ENCODE data around the gene GPR83. TPM values are rescaled to one million over a fixed set of nuclear protein-coding genes. Genes with fewer than 3 reads are reported as not detected.

GPR83 gene
- total and polyA plus RNA-seq, 2 of the 4 experiments (the other 2 are of a cell fraction) = under 0.01 to 0.07 TPM

DNA sequence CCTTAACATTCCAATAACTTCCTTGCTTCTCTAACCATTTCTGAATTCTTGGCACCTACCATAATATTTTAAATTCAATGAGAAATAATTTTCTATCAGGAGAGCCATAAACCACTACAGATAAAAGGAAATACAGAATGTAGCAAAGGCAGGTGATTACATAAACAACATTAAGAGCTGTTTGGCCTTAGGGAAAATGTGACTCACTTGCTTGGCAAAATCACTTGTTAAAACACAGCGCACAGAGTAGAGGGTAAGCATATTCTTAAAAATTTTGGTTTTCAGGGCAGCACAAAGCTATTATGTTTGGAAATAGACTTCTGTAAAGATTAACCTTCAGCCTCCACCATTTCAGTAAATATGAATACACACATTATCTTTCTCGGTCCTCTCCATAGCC, 70.4 kb downstream of the GPR83 start:
- no peak overlapping the region for H3K4me2 ChIP-seq (ENCODE audit: low read depth, low read length)
- ATAC-seq (ENCODE audit: low read depth) = no peak
- no peak overlapping the region for H3K9ac ChIP-seq (ENCODE audit: low read depth, low read length)
- H2BK5ac ChIP-seq (ENCODE audit: low read depth, low read length, poor library complexity, severe bottlenecking) = no peak overlapping the region
- H2AK5ac ChIP-seq (ENCODE audit: low read depth, low read length) = no peak overlapping the region
- no peaks in the 10 kb centered on the region for H4K20me1 ChIP-seq (ENCODE audit: insufficient read depth, low read length)
- no peak overlapping the region for H4K5ac ChIP-seq (ENCODE audit: low read depth, low read length)
- dilution Hi-C loops (cut with HindIII; ENCODE audit: low sequenced_read_pairs, unreplicated experiment) = no loop called here
- no peak for DNase-seq
- no peaks in the 10 kb centered on the region for H3K9me3 ChIP-seq (ENCODE audit: control insufficient read depth, insufficient read depth, low read length)
- no peak overlapping the region for H2BK120ac ChIP-seq (ENCODE audit: low read depth, low read length)
- H3K27ac ChIP-seq (ENCODE audit: insufficient read depth, low read length) = no peak overlapping the region
- no peak overlapping the region for H3K4ac ChIP-seq (ENCODE audit: low read depth, low read length)
- H3K23ac ChIP-seq (ENCODE audit: low read depth, low read length) = no peak overlapping the region
- no peak overlapping the region for H2BK20ac ChIP-seq (ENCODE audit: low read depth, low read length)
- H3K9me1 ChIP-seq (ENCODE audit: insufficient read depth, low read length) = no peaks in the 10 kb centered on the region
- no peaks in the 10 kb centered on the region for H3K36me3 ChIP-seq (ENCODE audit: control insufficient read depth, insufficient read depth, low read length)
- WGBS, 2 experiments (ENCODE audit: extremely low coverage in 2 of 2, insufficient read length in 1 of 2) = no CpG with 5 or more reads among the region's 2 CpGs
- H3K56ac ChIP-seq (ENCODE audit: extremely low read depth, insufficient read depth, low read length) = no peak overlapping the region
- H2AK9ac ChIP-seq (replicated peaks; ENCODE audit: low read depth, low read length, poor library complexity) = no peak overlapping the region
- peaks cover 3% of the 10 kb centered on the region for H3K27me3 ChIP-seq (ENCODE audit: control insufficient read depth, insufficient read depth, low read length)
- intact Hi-C loops (cut with micrococcal nuclease) = no loop called here
- BruUV-seq (replicated peaks) = no TSS peak
- no peak overlapping the region for H2BK15ac ChIP-seq (ENCODE audit: low read depth, low read length)
- H3K79me1 ChIP-seq (ENCODE audit: low read depth in 1 of 2, low read length in 2 of 2) = no peaks in the 10 kb centered on the region
- TF ChIP-seq MAZ (IDR thresholded peaks at IDR 0.05; ENCODE audit: borderline replicate concordance, low read depth, low read length) = no peak
- no peak for TF ChIP-seq BHLHE40 (IDR thresholded peaks at IDR 0.05; ENCODE audit: low read depth, low read length)
- TF ChIP-seq, protein P1, sequence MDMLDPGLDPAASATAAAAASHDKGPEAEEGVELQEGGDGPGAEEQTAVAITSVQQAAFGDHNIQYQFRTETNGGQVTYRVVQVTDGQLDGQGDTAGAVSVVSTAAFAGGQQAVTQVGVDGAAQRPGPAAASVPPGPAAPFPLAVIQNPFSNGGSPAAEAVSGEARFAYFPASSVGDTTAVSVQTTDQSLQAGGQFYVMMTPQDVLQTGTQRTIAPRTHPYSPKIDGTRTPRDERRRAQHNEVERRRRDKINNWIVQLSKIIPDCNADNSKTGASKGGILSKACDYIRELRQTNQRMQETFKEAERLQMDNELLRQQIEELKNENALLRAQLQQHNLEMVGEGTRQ (IDR thresholded peaks at IDR 0.05; ENCODE audit: low read depth, low read length) = no peak
- no peak for TF ChIP-seq MXI1 (IDR thresholded peaks at IDR 0.05; ENCODE audit: borderline replicate concordance, low read depth, low read length)
- TF ChIP-seq, protein P2, sequence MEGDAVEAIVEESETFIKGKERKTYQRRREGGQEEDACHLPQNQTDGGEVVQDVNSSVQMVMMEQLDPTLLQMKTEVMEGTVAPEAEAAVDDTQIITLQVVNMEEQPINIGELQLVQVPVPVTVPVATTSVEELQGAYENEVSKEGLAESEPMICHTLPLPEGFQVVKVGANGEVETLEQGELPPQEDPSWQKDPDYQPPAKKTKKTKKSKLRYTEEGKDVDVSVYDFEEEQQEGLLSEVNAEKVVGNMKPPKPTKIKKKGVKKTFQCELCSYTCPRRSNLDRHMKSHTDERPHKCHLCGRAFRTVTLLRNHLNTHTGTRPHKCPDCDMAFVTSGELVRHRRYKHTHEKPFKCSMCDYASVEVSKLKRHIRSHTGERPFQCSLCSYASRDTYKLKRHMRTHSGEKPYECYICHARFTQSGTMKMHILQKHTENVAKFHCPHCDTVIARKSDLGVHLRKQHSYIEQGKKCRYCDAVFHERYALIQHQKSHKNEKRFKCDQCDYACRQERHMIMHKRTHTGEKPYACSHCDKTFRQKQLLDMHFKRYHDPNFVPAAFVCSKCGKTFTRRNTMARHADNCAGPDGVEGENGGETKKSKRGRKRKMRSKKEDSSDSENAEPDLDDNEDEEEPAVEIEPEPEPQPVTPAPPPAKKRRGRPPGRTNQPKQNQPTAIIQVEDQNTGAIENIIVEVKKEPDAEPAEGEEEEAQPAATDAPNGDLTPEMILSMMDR (conservative IDR thresholded peaks at IDR 0.05; ENCODE audit: low read depth, low read length) = no peak
- no peak for TF ChIP-seq RAD21 (IDR thresholded peaks at IDR 0.05; ENCODE audit: low read length)
- TF ChIP-seq POLR2A (IDR thresholded peaks at IDR 0.05; ENCODE audit: low read depth, low read length) = no peak
- TF ChIP-seq, protein P3, sequence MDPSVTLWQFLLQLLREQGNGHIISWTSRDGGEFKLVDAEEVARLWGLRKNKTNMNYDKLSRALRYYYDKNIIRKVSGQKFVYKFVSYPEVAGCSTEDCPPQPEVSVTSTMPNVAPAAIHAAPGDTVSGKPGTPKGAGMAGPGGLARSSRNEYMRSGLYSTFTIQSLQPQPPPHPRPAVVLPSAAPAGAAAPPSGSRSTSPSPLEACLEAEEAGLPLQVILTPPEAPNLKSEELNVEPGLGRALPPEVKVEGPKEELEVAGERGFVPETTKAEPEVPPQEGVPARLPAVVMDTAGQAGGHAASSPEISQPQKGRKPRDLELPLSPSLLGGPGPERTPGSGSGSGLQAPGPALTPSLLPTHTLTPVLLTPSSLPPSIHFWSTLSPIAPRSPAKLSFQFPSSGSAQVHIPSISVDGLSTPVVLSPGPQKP (IDR thresholded peaks at IDR 0.05; ENCODE audit: borderline replicate concordance, low read depth, low read length) = no peak
- TF ChIP-seq NFE2L2 (IDR thresholded peaks at IDR 0.05; ENCODE audit: low read depth, low read length) = no peak
- TF ChIP-seq RCOR1 (IDR thresholded peaks at IDR 0.05; ENCODE audit: insufficient replicate concordance, low read length) = no peak
- no peak for TF ChIP-seq MAFK (IDR thresholded peaks at IDR 0.05; ENCODE audit: low read depth, low read length)
- no peak overlapping the region for H3K18ac ChIP-seq (ENCODE audit: low read depth, low read length)
- H3K4me3 ChIP-seq (ENCODE audit: insufficient read depth, low read depth, low read length) = no peak overlapping the region
- no peaks in the 10 kb centered on the region for H3K4me1 ChIP-seq (ENCODE audit: control insufficient read depth, insufficient read depth, low read length)
- ChIA-PET POLR2A (ENCODE audit: unreplicated experiment) (no interaction called here), CTCF (no interaction called here)
- no peak overlapping the region for H3K14ac ChIP-seq (replicated peaks; ENCODE audit: low read depth, low read length)
- H2AFZ ChIP-seq (replicated peaks; ENCODE audit: low read length, poor library complexity) = no peak overlapping the region
- in situ Hi-C loops (cut with MboI; ENCODE audit: low sequenced_read_pairs) = no loop called here
- no peak overlapping the region for H4K91ac ChIP-seq (ENCODE audit: insufficient read depth, low read depth, low read length)
- H4K8ac ChIP-seq (ENCODE audit: low read depth in 2 of 2, low read length in 2 of 2) = no peak overlapping the region

All from IMR-90 (cell line).